HL-60 (cell line): Measurements from ENCODE around the gene NFIC.

ENCODE experiments used
- REST ChIP-seq: IDR thresholded peaks from 2 replicates; pipeline ENCODE4 v1.6.1; 2012; ENCODE audit warnings: low read depth; ENCODE audit not compliant: insufficient replicate concordance
- TF ChIP-seq, protein P1 (sequence below): IDR thresholded peaks from one replicate; pipeline ENCODE4 v1.5.1; 2011; ENCODE audit warnings: low read length, control low read depth, inconsistent platforms; ENCODE audit not compliant: insufficient read depth

DNA sequence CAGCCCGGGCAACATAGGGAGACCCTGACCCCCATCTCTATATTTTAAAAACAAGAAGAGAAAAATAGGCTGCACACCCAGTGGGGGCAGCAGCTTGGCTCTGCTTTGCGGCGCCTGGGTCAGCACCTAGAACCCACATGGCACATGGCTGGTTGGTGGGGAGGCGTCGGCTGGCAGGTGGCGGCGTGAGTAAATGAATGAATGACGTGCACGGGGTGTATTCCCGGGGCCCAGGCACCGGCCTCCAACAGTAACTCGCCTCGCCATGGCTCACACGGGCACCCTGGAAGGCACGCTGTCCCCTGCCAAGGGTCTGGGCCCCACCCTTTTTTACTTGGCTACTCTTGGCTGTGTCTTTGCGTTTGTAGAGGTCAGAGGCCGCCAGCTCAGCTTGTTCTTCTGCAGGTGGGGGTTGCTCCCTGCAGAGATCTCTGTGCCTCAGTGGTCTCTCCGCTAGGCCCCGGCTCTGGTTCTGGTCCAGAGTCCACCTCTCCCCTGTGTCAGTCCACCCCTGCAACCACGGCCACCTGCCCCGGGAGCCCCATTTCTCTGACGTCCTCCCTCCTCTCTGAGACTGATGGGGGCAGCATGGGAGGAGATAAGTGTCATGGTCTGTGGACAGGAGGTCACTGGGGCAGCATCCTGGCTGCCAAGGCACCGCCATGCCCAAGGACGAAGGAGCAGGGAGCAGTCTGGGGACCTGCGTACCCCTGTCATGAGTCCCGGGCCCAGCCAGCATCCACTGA, 145.3 kb downstream of the NFIC start:
- TF ChIP-seq, protein P1, sequence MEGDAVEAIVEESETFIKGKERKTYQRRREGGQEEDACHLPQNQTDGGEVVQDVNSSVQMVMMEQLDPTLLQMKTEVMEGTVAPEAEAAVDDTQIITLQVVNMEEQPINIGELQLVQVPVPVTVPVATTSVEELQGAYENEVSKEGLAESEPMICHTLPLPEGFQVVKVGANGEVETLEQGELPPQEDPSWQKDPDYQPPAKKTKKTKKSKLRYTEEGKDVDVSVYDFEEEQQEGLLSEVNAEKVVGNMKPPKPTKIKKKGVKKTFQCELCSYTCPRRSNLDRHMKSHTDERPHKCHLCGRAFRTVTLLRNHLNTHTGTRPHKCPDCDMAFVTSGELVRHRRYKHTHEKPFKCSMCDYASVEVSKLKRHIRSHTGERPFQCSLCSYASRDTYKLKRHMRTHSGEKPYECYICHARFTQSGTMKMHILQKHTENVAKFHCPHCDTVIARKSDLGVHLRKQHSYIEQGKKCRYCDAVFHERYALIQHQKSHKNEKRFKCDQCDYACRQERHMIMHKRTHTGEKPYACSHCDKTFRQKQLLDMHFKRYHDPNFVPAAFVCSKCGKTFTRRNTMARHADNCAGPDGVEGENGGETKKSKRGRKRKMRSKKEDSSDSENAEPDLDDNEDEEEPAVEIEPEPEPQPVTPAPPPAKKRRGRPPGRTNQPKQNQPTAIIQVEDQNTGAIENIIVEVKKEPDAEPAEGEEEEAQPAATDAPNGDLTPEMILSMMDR = no peak
- no peak for TF ChIP-seq REST
